Retinal pigment epithelial cell (primary cell): ENCODE data around the gene C1orf198.
A peak's percentile ranks its signal among the peaks of the same experiment; 100 is the strongest.

Experiments used
- DNase-seq: peaks from one replicate; pipeline ENCODE4 v3.0.0-alpha.2; 2010; ENCODE audit warnings: low read depth
- H3K4me3 ChIP-seq: 2 replicates; pipeline ENCODE4 v1.5.1; 2011; ENCODE audit warnings: mild to moderate bottlenecking, low read length, control low read depth, moderate library complexity
- TF ChIP-seq, protein P1 (sequence below): conservative IDR thresholded peaks from 2 replicates; pipeline ENCODE4 v1.5.1; 2011; ENCODE audit warnings: low read depth, low read length, control low read depth, inconsistent platforms

The C1orf198 gene, protein sequence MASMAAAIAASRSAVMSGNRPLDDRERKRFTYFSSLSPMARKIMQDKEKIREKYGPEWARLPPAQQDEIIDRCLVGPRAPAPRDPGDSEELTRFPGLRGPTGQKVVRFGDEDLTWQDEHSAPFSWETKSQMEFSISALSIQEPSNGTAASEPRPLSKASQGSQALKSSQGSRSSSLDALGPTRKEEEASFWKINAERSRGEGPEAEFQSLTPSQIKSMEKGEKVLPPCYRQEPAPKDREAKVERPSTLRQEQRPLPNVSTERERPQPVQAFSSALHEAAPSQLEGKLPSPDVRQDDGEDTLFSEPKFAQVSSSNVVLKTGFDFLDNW

DNA sequence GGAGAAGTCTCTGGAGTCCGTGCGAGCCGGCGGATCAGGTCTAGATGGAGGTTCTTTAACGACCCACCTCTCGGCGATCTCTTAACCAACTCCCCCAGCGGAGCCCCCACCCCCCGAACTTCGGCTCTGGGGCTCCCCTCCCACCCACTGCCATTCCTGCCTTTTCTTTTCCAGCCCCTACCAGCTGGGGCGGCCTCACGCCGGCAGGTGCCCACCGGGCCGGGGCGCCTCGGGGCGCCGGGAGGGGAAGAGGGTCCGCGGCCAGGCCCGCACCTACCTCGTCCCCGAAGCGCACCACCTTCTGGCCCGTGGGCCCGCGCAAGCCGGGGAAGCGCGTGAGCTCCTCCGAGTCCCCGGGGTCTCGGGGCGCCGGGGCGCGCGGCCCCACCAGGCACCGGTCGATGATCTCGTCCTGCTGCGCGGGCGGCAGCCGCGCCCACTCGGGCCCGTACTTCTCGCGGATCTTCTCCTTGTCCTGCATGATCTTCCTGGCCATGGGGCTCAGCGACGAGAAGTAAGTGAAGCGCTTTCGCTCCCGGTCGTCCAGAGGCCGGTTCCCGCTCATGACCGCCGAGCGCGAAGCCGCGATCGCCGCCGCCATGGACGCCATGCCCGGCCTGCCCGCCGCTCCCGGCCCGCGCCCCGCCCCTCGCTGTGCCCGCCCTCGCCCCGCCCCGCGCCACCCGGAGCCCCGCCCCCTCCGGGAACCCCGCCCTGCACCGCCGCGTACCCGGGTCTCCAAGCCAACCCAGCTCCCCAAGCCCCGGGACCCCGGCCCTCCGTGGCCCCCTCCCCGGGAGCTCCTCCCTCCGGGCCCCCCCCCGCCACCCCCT, at the start of gene C1orf198:
TSS of gene C1orf198 (minus strand) at position 619 of the 833 bp plus-strand sequence. CDS start at position 610, 9 bp downstream.
- no peak for DNase-seq
- H3K4me3 ChIP-seq, result peak within 1 kb of the TSS; percentile 88

DNA sequence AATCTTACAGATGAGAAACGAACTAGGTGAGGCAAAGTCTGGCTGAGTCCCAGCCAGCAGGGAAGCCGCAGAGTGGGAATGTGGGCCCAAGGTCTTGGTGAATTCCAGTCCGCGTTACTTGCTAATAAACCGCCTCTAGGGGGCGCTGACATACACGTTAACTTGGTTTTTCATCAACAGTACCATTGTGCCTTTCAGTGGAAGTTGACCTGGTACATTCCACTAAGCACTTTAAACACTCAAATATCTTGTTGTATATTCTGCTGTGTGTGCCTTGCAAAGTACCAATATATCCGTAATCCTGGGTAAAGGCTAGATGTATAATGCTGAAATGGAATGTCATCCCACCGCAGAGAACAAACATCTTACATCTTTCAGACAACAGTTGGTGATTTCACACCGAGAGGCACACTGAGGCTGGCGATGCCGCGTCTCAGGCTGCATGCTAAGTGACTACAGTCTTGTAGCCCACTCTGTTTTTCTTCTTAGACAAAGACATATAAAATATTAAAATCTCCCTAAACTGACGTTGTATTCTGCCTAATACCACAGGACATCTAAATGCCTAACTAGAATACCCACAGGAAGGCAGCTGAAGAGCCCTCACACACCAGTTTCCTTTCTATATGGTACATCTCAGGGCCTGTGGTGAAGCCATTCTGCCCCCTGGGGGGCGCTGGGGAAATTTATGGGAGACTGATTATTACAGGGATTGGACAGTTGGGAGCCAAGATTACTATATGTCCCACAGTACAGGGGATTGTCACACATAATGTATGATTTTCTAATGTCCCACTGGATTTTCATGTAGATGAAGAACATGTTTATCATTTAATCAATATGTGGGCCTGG, 49.2 kb upstream of the C1orf198 start:
- DNase-seq, result no peak

More for the DNA sequence above, at the start of gene C1orf198:
- TF ChIP-seq, protein P1, sequence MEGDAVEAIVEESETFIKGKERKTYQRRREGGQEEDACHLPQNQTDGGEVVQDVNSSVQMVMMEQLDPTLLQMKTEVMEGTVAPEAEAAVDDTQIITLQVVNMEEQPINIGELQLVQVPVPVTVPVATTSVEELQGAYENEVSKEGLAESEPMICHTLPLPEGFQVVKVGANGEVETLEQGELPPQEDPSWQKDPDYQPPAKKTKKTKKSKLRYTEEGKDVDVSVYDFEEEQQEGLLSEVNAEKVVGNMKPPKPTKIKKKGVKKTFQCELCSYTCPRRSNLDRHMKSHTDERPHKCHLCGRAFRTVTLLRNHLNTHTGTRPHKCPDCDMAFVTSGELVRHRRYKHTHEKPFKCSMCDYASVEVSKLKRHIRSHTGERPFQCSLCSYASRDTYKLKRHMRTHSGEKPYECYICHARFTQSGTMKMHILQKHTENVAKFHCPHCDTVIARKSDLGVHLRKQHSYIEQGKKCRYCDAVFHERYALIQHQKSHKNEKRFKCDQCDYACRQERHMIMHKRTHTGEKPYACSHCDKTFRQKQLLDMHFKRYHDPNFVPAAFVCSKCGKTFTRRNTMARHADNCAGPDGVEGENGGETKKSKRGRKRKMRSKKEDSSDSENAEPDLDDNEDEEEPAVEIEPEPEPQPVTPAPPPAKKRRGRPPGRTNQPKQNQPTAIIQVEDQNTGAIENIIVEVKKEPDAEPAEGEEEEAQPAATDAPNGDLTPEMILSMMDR, result no peak

DNA sequence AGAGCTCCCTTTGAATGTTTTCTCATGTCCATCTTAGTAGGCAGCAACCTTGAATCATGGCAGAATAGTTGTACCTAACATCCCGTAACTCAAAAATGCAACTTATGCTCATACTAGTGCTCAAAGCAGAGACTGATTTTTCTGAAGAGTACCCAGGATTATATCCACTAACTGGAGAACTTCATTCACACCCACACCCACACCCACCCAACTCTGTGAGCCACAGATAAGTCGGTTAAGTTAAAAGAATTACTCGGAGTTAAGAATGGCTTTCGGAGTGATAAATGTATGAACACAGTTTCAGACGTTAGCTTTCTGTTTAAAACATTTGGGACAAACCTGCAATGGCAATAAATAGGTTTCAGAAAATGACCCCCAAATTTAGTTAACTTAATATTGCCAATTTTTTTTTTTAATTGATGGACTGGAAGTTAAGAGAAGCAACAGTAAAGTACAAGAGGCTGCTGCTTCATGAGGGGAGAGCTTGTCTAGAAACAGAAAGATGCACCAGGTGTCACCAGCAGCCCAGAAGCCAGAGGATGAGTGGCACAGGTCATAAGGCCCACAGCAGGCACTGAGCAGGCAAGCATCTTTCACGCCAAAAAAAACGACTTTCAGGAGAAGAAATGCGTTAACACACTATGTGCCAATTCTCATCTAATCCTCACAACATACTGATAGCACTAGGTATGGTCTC, 48.4 kb upstream of the C1orf198 start:
- H3K4me3 ChIP-seq, result no peak overlapping the region
- TF ChIP-seq, protein P1, result no peak
- no peak for DNase-seq

More for the DNA sequence above, 49.2 kb upstream of the C1orf198 start:
- TF ChIP-seq, protein P1, result peak; percentile 69
- H3K4me3 ChIP-seq, result no peak overlapping the region

DNA sequence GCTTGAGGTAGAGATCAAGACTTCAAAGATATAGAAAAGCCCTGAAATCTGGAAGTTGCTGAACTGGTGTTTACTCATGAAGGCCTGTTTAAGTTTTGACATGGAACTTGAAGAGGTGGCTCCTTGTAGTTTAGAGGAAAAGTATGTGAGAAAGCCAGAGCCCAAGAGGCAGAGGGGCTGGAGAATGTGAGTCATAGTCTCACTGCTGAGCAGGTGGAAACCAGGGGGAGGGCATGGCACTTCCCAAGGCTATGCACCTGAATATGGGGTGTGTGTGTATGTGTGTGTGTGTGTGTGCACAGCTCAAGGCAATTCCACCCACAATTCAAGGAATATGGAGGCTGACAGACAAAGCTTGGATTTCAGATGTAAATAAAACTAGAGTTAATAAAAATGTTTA, 46.8 kb upstream of the C1orf198 start:
- H3K4me3 ChIP-seq, result no peak overlapping the region
- TF ChIP-seq, protein P1, result no peak
- DNase-seq, result no peak

DNA sequence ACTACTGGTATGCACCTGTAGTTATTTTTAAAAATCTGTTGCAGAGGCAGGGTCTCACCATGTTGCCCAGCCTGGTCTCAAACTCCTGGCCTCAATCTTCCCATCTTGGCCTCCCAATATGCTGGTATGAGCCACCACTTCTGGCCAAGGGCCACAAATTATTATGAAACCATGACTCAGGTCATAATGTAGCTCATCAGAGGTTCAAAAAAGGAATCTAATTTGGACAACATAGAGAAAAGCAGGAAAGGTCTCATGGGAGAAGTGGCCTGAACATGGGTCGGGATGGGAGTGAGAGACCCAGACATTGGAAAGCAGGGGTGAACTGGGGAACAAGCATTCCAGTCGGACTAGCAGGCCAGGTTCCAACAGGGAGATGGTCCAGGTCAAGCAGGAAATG, 45.2 kb upstream of the C1orf198 start:
- TF ChIP-seq, protein P1, result no peak
- H3K4me3 ChIP-seq, result no peak overlapping the region
- no peak for DNase-seq

DNA sequence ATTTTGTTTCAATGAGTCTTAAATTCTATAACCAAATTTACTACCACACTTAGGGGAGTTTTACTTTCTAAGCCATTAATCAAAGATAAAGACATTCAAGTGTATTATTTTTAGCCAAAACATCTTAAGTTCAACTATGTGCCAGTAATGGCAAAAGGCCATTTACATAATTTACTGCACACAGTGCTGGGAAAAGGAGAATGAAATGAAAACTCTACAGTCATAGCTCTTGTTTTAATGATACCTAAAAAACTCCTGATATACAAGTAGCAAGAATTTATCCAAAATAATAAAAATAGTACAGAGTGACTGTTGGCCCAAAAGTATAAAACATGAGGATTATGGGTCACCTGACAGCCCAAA, 42.4 kb upstream of the C1orf198 start:
- TF ChIP-seq, protein P1, result no peak
- DNase-seq, result no peak
- H3K4me3 ChIP-seq, result no peak overlapping the region
